ENCODE data around the gene UBLCP1. TPM values are rescaled to one million over a fixed set of nuclear protein-coding genes. Genes with fewer than 3 reads are reported as not detected.
"Not testable (repeated sequence)": the region's sequence is repeated elsewhere in the genome, so short reads cannot be mapped to it uniquely, and the experiment has no call there.

UBLCP1 gene
- total RNA-seq, 4 donors from 2014 or later = 7.4 to 39.0 (median 21.6) TPM

- DNase-seq = no peak
Observed at GRCh38 chr5:159230657-159231056, 32.4 kb upstream of the UBLCP1 start.

GRCh38 chr5:159231167-159231566 lies 31.9 kb upstream of the UBLCP1 start:
- TF ChIP-seq CTCF (IDR thresholded peaks at IDR 0.05) (no peak), POLR2A (IDR thresholded peaks at IDR 0.05) (no peak)
- H3K4me3 ChIP-seq = no peak overlapping the region
- no peaks in the 10 kb centered on the region for H3K36me3 ChIP-seq
- no peaks in the 10 kb centered on the region for H3K9me3 ChIP-seq
- no peaks in the 10 kb centered on the region for H3K27me3 ChIP-seq
- intact Hi-C loops (cut with DNase I; ENCODE audit: low total_unique reads) = no loop called here
- DNase-seq = no peak
- H3K27ac ChIP-seq = no peak overlapping the region
- H3K4me1 ChIP-seq = no peaks in the 10 kb centered on the region

More at GRCh38 chr5:159230657-159231056, 32.4 kb upstream of the UBLCP1 start:
- H3K4me3 ChIP-seq = no peak overlapping the region
- H3K27me3 ChIP-seq = no peaks in the 10 kb centered on the region
- H3K36me3 ChIP-seq = no peaks in the 10 kb centered on the region
- H3K9me3 ChIP-seq = no peaks in the 10 kb centered on the region
- no peak for TF ChIP-seq CTCF (IDR thresholded peaks at IDR 0.05)
- no peak for TF ChIP-seq POLR2A (IDR thresholded peaks at IDR 0.05)
- H3K4me1 ChIP-seq = no peaks in the 10 kb centered on the region
- intact Hi-C loops (cut with DNase I; ENCODE audit: low total_unique reads) = no loop called here
- H3K27ac ChIP-seq = no peak overlapping the region

- intact Hi-C loops (cut with DNase I; ENCODE audit: low total_unique reads); H3K4me1 ChIP-seq; H3K27ac ChIP-seq; H3K27me3 ChIP-seq; H3K4me3 ChIP-seq; H3K9me3 ChIP-seq; H3K36me3 ChIP-seq; DNase-seq: not testable (repeated sequence)
Observed at GRCh38 chr5:159235871-159236520, 27.1 kb upstream of the UBLCP1 start.

GRCh38 chr5:159240301-159240870 lies 22.7 kb upstream of the UBLCP1 start:
- DNase-seq = no peak
- Histone ChIP-seq H3K4me3 (no peak overlapping the region), H3K4me1 (no peaks in the 10 kb centered on the region), H3K27ac (no peak overlapping the region), H3K9me3 (no peaks in the 10 kb centered on the region), H3K36me3 (no peaks in the 10 kb centered on the region), H3K27me3 (no peaks in the 10 kb centered on the region)
- TF ChIP-seq CTCF (IDR thresholded peaks at IDR 0.05) (no peak), POLR2A (IDR thresholded peaks at IDR 0.05) (no peak)
- intact Hi-C loops (cut with DNase I; ENCODE audit: low total_unique reads) = no loop called here

GRCh38 chr5:159241946-159242552 lies 21.0 kb upstream of the UBLCP1 start:
- no peak overlapping the region for H3K27ac ChIP-seq
- no peak for TF ChIP-seq CTCF (IDR thresholded peaks at IDR 0.05)
- no peak for TF ChIP-seq POLR2A (IDR thresholded peaks at IDR 0.05)
- no peak overlapping the region for H3K4me3 ChIP-seq
- no peaks in the 10 kb centered on the region for H3K27me3 ChIP-seq
- DNase-seq = no peak
- H3K36me3 ChIP-seq = no peaks in the 10 kb centered on the region
- H3K4me1 ChIP-seq = no peaks in the 10 kb centered on the region
- no peaks in the 10 kb centered on the region for H3K9me3 ChIP-seq
- intact Hi-C loops (cut with DNase I; ENCODE audit: low total_unique reads) = no loop called here
